GM19438 (cell line): ENCODE measurements around the gene ANAPC5.
"Not testable (repeated sequence)": the region's sequence is repeated elsewhere in the genome, so short reads cannot be mapped to it uniquely, and the experiment has no call there.

Experiments
- ATAC-seq: cut with Tn5 transposase; IDR thresholded peaks from one replicate; pipeline ENCODE4 v1.9.1; 2021; ENCODE audit warnings: low read depth; ENCODE audit not compliant: unreplicated experiment

Gene ANAPC5

GRCh38 chr12:121287267-121287954 is 64.8 kb downstream of the ANAPC5 start:
- no peak for ATAC-seq

DNA sequence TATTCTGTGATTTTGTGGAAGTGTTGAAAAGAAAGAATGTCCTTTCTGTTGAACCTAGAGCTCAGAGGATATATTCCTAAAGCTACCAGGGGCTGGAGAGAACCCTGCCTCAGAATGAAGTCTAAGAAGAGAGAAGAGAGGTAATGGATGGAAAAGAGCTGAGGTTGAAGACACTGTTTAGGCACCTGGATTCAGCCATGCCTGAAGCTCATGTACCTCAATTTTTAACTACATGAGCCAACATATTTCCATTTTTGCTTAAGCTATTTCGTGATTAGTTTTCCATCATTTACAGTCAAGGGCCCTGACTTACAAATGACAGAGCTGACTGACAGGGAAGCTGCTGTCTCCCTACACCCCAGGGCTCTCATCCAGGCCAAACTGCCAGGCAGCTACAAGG is 66.4 kb downstream of the ANAPC5 start:
- ATAC-seq: no peak

DNA sequence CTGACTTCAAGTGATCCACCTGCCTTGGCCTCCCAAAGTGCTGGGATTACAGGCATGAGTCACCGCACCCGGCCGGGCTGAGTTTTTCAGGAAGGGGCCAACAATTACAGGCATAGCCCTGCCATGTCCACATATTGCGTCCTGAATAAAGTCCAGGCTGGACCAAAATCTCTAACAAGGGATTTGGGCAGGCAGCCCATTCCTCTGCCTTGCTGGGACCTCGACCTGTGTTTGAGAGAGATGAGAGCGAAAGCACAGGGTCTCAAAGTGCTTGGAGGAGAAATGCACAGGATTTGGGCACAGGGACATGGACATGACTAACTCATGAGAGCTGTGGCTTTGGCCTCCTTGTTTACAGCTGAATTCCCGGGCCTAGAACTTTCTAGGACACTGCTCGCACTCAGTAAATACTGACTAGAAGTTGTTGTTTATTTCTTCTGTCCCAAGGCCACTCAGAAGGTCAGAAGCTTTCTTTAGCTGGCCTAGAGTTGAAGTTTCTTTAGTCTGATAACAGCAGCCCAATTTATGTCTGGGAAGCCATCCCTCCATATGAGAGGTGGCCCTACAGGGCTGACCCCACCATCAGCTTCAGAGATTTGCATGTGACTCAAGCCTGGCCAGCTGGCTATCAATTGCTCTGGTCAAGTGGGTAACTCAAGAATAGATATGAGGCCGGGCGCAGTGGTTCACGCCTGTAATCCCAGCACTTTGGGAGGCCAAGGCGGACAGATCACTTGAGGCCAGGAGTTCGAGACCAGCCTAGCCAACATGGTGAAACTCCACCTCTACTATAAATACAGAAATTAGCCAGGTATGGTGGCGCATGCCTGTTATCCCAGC is 67.4 kb downstream of the ANAPC5 start:
- no peak for ATAC-seq

DNA sequence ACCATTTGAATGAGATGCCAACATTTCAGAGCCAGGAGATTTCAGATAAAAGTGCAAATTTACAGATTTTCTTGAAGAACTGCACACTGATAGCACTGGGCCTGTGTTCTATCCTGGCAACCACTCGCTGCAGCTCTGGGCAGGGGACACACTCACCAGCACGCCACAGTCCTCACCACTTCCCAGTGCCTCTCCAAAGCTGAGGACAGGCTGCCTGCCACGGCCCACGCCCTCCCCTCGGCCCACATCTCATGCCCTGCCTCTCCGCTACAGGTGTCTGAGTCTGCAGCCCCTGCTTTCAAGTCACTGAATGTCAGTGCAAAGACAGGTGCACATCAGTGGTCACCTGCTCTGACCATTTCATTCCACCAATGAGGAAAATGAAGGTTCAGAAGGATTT is 68.4 kb downstream of the ANAPC5 start:
- no peak for ATAC-seq

DNA sequence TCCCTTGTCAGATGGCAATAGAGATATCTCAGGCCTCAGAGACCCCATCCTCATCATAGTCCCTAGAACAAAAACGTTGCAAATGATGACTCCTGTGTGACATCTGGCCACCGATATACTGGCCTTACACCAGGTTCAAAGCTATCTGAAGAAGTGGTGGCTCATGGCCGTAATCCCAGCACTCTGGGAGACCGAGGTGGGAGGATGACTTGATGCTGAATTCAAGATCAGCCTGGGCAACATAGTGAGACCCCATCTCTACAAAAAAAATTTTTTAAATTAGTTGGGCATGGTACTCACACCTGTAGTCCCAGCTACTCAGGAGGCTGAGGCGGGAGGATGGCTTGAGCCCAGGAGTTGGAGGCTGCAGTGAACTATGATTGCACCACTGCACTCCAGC is 68.8 kb downstream of the ANAPC5 start:
- ATAC-seq: no peak

DNA sequence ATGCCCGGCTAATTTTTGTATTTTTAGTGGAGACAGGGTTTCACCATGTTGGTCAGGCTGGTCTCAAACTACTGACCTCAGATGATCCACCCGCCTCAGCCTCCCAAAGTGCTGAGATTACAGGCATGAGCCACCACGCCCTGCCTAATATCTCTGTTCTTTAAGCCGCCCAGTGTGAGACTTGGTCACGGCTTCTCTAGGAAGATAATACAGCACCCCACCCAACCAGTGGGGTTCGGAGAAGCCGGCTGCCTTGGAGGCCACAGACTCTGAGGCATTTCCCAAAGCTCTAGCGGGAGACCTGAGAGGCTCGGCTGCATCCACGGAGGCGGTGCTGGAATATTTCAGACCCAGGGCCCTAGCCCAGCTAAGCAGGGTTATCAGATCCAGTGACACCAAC is 69.3 kb downstream of the ANAPC5 start:
- not testable (repeated sequence) for ATAC-seq

DNA sequence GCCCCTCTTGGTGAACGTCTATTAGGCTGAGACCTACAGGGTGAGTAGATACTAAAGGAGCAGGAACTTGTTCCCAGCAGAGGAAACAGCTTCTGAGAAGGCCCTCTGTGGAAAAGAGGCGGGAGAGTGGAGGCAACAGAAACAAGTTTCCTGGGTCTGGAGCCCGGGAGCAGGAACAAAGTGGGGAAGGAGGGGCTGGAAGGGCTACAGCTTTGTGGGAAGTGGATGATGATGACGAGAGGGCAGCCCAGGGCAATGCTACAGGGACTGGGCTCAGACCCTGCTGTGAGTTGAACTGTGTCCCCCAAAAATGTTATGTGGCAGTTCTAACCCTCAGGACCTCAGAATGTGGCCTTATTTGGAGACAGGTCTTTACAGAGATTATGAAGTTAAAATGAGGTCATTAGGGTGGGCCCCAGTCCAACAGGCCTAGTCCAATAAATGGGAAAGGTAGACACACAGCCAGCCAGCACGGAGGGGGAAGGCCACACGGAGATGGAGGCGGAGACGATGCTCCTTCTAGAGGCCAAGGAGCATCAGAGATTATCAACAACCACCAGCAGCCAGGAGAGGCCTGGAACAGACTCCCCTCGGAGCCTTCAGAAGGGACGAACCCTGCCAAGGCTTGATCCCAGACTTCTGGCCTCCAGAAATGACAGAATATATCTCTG is 70.0 kb downstream of the ANAPC5 start:
- no peak for ATAC-seq

DNA sequence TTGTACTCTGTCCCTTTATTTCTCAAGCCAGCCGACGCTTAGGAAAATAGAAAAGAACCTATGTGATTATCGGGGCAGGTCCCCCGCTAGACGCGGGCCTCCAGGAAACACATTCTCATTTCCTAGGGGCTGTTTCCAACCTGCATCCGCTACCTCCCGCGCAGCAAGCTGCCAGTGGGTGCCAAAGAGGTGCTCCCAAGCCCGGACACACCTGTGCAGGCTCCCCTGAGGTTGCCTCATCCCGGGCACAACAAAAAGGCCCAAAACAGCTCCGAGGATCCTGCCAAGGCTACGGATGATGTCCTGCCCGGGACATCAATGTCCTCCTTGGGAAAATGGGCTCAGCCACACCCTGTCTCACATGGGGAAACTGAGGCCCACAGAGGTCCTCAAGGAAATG is 71.1 kb downstream of the ANAPC5 start:
- not testable (repeated sequence) for ATAC-seq

DNA sequence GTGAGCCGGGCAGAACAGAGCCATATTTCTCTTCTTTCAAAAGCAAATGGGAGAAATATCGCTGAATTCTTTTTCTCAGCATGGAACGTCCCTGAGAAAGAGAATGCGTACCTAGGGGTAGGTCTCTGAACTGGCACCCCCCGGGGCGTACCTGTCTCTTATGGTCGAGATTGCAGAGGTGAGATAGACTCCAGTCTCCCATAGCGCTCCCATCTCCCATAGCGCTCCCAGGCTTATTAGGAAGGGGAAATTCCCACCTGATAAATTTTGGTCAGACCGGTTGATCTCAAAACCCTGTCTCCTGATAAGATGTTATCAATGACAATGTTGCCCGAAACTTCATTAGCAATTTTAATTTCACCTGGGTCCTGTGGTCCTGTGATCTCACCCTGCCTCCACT is 71.7 kb downstream of the ANAPC5 start:
- ATAC-seq: not testable (repeated sequence)

DNA sequence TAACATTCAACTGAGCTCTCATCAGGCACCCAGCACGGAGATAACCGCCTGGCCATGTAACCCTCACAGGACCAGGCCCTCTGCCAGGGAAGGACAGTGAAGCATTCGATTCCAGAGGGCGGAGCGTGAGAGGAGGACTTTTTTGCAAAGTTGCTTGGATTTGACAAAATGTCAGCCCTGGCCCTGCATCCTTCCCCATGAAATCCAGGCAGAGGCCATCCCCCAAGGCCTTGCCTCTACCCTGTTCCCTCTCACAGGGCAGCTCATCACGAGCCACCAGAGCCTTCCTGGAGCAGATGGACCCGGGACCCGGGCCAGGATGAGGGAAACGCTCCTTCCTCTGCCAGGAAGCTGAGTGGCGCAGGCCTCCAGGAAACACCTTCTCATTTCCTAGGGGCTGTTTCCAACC is 72.7 kb downstream of the ANAPC5 start:
- ATAC-seq: no peak

DNA sequence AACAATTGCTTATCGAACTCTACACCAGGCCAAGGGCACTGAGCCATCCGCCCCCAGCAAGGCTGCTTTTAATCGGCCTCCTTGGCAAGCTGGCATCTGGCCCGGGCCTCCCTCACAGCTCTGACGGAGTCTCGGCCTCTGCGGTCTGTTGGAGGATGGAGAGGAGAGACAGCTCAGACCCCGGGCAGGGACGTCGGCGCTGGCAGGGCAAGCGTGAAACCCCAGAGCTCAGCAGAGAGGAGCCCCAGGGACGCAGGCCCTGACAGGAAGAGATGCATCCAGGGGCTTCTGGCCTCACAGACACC is 73.2 kb downstream of the ANAPC5 start:
- no peak for ATAC-seq

GRCh38 chr12:121278169-121279070 is 73.8 kb downstream of the ANAPC5 start:
- no peak for ATAC-seq

- no peak for ATAC-seq
Measured at GRCh38 chr12:121277374-121277759, 74.8 kb downstream of the ANAPC5 start.

- no peak for ATAC-seq
Measured at GRCh38 chr12:121274036-121274763, 78.0 kb downstream of the ANAPC5 start.

DNA sequence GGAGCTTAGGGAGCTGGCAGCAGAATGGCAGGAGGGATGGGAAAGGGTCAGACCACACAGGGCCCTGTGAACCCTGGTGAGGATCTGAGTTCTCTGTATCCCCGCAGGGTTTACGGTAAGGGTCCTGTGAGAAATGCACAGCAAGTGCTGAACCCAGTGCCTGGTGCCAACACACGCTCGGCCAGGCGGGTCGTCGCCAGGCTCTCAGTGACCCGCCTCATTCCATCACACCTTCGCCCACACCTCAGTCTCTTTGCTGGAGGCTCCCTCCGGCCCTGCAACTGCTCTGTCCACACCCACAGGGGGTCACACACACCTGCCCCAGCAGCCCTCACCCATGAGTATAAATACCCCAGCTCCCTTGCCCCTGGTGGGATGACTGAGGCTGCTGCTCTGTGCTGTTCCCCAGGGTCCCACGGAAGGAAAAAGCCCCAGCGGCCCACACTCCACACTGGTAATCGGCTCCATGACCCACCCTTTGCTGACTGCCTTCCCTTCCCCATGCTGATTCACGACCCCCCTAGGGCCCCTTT is 78.8 kb downstream of the ANAPC5 start:
- ATAC-seq: no peak

DNA sequence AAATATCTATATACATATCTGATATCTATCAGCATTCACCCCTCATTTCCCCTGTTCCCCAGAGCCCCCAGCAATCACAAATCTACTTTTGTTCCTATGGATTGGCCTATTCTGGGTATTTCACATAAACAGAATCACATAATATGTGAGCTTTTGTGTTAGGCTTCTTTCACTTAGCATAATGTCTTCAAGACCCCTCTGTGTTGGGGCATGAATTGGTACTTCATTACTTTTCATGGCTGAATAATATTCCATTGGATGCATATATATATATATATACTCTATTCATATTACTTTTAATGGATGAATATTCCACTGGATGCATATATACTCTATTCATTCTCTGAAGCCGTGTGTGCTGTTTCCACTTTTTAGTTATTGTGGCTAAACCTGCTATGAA is 84.4 kb downstream of the ANAPC5 start:
- no peak for ATAC-seq

- no peak for ATAC-seq
Measured at GRCh38 chr12:121264951-121265515, 87.2 kb downstream of the ANAPC5 start.

DNA sequence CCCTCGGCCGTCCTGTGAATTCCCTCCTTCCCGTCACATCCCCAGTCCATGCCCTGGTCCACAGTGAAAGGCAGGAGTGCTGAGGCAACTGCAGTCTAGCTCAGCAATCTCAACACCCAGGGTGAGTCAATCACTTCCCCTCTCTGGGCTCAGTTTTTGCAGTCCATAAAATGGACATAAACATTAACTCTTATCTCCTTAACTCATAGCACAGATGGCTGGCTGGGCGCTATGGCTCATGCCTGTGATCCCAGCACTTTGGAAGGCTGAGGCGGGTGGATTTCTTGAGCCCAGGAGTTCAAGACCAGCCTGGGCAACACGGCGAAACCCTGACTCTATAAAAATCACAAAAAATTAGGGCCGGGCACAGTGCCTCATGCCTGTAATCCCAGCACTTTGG is 88.1 kb downstream of the ANAPC5 start:
- no peak for ATAC-seq

DNA sequence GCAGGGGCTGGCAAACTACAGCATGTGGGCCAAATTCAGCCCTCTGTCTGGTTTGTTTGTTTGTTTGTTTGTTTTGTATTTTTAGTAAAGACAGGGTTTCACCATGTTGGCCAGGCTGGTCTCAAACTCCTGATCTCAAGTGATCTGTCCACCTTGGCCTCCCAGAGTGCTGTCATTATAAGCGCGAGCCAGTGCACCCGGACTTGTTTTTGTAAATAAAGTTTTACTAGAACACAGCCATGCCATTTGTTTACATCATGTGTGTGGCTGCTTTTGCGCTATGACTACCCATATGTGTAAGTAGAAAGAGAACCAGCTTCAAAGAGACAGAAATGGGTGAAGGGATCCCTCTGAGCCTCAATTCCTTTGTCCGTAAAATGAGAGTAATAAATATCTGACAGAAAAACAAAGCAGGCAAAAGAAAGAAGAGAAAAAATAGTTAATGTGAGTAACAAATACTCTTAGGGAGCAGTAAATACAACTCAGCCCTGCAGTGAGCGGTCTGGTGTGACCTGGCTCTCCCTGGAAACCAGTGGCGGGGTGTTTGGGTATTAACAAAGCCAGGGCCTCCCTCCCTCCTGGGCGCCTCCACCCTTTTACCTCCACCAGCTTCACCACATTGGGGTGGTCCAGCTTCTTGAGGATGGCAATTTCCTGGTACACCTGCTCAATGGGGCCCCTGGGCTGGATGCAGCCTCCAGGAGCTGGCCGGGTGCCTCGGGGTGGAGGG is 88.8 kb downstream of the ANAPC5 start:
- no peak for ATAC-seq
